GM12878 (cell line): ENCODE data around the gene OR6B1. TPM values are rescaled to one million over a fixed set of nuclear protein-coding genes. Genes with fewer than 3 reads are reported as not detected.

Experiments
- ATAC-seq: fragments of 200-7000 bp; cut with Tn5 transposase; 3 replicates; pipeline ENCODE4 v1.9.1; 2020; ENCODE audit warnings: mild to moderate bottlenecking, moderate library complexity
- BruUV-seq: library from RNA; stranded (reverse); fragments of 400-500 nt; replicated peaks from 2 replicates; lab custom pipeline; 2021; lab: Mats Ljungman, UMichigan
- CTCF ChIA-PET: fragments of 300-600 bp; sonication (Branson Sonifier 250); formaldehyde crosslinking; extraction: SDS; loops from one replicate; lab custom pipeline; 2021; ENCODE audit warnings: inconsistent platforms; lab: Yijun Ruan, JAX
- POLR2A ChIA-PET: fragments of 350-600 bp; formaldehyde crosslinking; extraction: SDS; loops from one replicate; lab custom pipeline; 2021; ENCODE audit warnings: inconsistent platforms; lab: Charles Lee
- RAD21 ChIA-PET: fragments of 300-600 bp; sonication (Branson Sonifier 250); formaldehyde crosslinking; loops from one replicate; lab custom pipeline; 2023; ENCODE audit warnings: antibody characterized with exemption; ENCODE audit not compliant: unreplicated experiment; lab: Charles Lee
- SMC1A ChIA-PET: fragments of 300-600 bp; sonication (Branson Sonifier 250); formaldehyde crosslinking; loops from one replicate; lab custom pipeline; 2023; ENCODE audit not compliant: unreplicated experiment, uncharacterized antibody; lab: Charles Lee
- DNase-seq: peaks from one replicate; pipeline ENCODE4 v3.0.0-alpha.2; 2011; ENCODE audit warnings: low read depth, low spot score
- FAIRE-seq: peaks from 3 replicates; lab custom pipeline; 2011; peaks lifted over from hg19 to GRCh38; lab: Jason Lieb, UNC
- H2AFZ ChIP-seq: 2 replicates; pipeline ENCODE4 v1.6.0; 2011; ENCODE audit warnings: low read depth, low read length, control low read depth; ENCODE audit not compliant: control insufficient read depth
- H3K27ac ChIP-seq: 2 replicates; pipeline ENCODE4 v1.5.1; 2011; ENCODE audit warnings: control low read depth; ENCODE audit not compliant: control insufficient read depth, insufficient read depth
- H3K27me3 ChIP-seq, 2 experiments: replicated peaks in 1 of 2; 2 replicates each; pipeline versions ENCODE4 v1.6.0 to v1.6.1; 2011; ENCODE audit warnings: low read length in 1 of 2; ENCODE audit not compliant: control insufficient read depth in 2 of 2, insufficient read depth in 2 of 2
- H3K36me3 ChIP-seq, 2 experiments: 2 replicates each; pipeline ENCODE4 v1.5.1; 2011; ENCODE audit warnings: low read length in 1 of 2; ENCODE audit not compliant: control insufficient read depth in 2 of 2, insufficient read depth in 2 of 2
- H3K4me1 ChIP-seq: 2 replicates; pipeline ENCODE4 v1.6.1; 2011; ENCODE audit warnings: mild to moderate bottlenecking, low read length, moderate library complexity, mixed read lengths; ENCODE audit not compliant: control insufficient read depth, insufficient read depth
- H3K4me2 ChIP-seq: 2 replicates; pipeline ENCODE4 v1.6.0; 2011; ENCODE audit warnings: control low read depth; ENCODE audit not compliant: control insufficient read depth, insufficient read depth
- H3K4me3 ChIP-seq: fragments of 200-600 bp; sonication (generic); 2 replicates; pipeline ENCODE4 v1.5.1; 2016
- H3K79me2 ChIP-seq: 2 replicates; pipeline ENCODE4 v1.6.0; 2011; ENCODE audit warnings: low read length; ENCODE audit not compliant: control insufficient read depth, insufficient read depth
- H3K9ac ChIP-seq: 2 replicates; pipeline ENCODE4 v1.8.0; 2011; ENCODE audit warnings: low read length, control low read depth, mixed read lengths; ENCODE audit not compliant: control insufficient read depth, insufficient read depth
- H3K9me3 ChIP-seq: replicated peaks from 3 replicates; pipeline ENCODE4 v1.5.1; 2011; ENCODE audit warnings: mild to moderate bottlenecking, low read length; ENCODE audit not compliant: control insufficient read depth, insufficient read depth
- H4K20me1 ChIP-seq: 2 replicates; pipeline ENCODE4 v1.6.0; 2011; ENCODE audit not compliant: control insufficient read depth, insufficient read depth
- EZH2 ChIP-seq: IDR thresholded peaks from 2 replicates; pipeline ENCODE4 v1.6.1; 2012; ENCODE audit warnings: low read depth, mild to moderate bottlenecking, control low read depth, inconsistent platforms, low read length, borderline replicate concordance; ENCODE audit not compliant: control insufficient read depth
- HDGF ChIP-seq: fragments of 450-650 bp; IDR thresholded peaks from 2 replicates; pipeline ENCODE4 v1.6.1; 2016; ENCODE audit warnings: antibody characterized with exemption
- IKZF1 ChIP-seq: fragments of 450-650 bp; conservative IDR thresholded peaks from 2 replicates; pipeline ENCODE4 v1.6.1; 2017; ENCODE audit warnings: antibody characterized with exemption, mild to moderate bottlenecking
- JUND ChIP-seq: IDR thresholded peaks from 2 replicates; pipeline ENCODE4 v1.6.1; 2012; ENCODE audit warnings: low read depth, mild to moderate bottlenecking, low read length, improper control_type of control experiment, moderate library complexity
- PML ChIP-seq: IDR thresholded peaks from 2 replicates; pipeline ENCODE4 v1.6.1; 2012; ENCODE audit warnings: low read length, inconsistent platforms
- SREBF1 ChIP-seq: IDR thresholded peaks from 2 replicates; pipeline ENCODE4 v1.6.1; 2012; ENCODE audit warnings: mild to moderate bottlenecking, low read length
- ZNF24 ChIP-seq: fragments of 450-650 bp; IDR thresholded peaks from 2 replicates; pipeline ENCODE4 v1.6.1; 2017; ENCODE audit warnings: antibody characterized with exemption, mild to moderate bottlenecking
- WGBS: methylation state at CpG from one replicate; pipeline ENCODE4 v1.1.6; 2016; ENCODE audit warnings: low lambda C conversion rate; ENCODE audit not compliant: insufficient replicate concordance, insufficient coverage; ENCODE audit errors: missing lambda C conversion rate; 5-methylcytosine and 5-hydroxymethylcytosine counted together
- in situ Hi-C: fragments of 300-500 bp; cut with MboI; formaldehyde crosslinking; loops from 9 replicates; pipeline ENCODE4 v1.14.3; 2018; ENCODE audit warnings: mixed read lengths
- intact Hi-C: fragments of 100-400 bp; cut with micrococcal nuclease; formaldehyde crosslinking; loops from one replicate; pipeline ENCODE4 v1.14.2; 2022; ENCODE audit not compliant: unreplicated experiment
- polyA plus RNA-seq, 11 experiments: library from polyadenylated mRNA; depleted of rRNA in 4 of 11; unstranded in 6 of 11; stranded (reverse) in 5 of 11; fragments of >200 nt; fragmentation: Nextera tagmentation in 4 of 11; fragmentation: Illumina TruSeq in 1 of 11; extraction: Ambion mirVana in 4 of 11; extraction: Trizol in 1 of 11; gene quantifications; 1 replicate in 1 of 11; 2 replicates in 10 of 11; pipeline versions ENCODE4 v1.2.1 to v1.2.3, GENCODE V29; 2011 to 2016; ENCODE audit warnings: inconsistent platforms in 2 of 11, missing spikeins in 2 of 11, low read depth in 1 of 11
- total RNA-seq, 4 experiments: library from RNA; depleted of rRNA in 3 of 4; stranded (reverse); fragments of >200 nt in 3 of 4; fragmentation: Illumina TruSeq in 1 of 4; extraction: Trizol in 1 of 4; gene quantifications; 2 replicates each; pipeline versions ENCODE4 v1.2.1 to v1.2.3, GENCODE V29; 2013 to 2021
- TF ChIP-seq, protein P1 (sequence below): fragments of 450-650 bp; formaldehyde crosslinking; IDR thresholded peaks from 2 replicates; pipeline ENCODE4 v1.5.0; 2022; ENCODE audit warnings: mild to moderate bottlenecking, missing genetic modification characterization
- TF ChIP-seq, protein P2 (sequence below): fragments of 450-650 bp; IDR thresholded peaks from 2 replicates; pipeline ENCODE4 v1.6.1; 2016; ENCODE audit warnings: mild to moderate bottlenecking, moderate library complexity, borderline replicate concordance
- TF ChIP-seq, protein P3 (sequence below): fragments of 450-650 bp; formaldehyde crosslinking; IDR thresholded peaks from 2 replicates; pipeline ENCODE4 v1.4.0; 2020; ENCODE audit warnings: mild to moderate bottlenecking, moderate library complexity
- TF ChIP-seq, protein P4 (sequence below): IDR thresholded peaks from 2 replicates; pipeline ENCODE4 v1.6.1; 2011; ENCODE audit warnings: borderline replicate concordance, low read depth, mild to moderate bottlenecking, moderate library complexity, low read length; ENCODE audit not compliant: insufficient read depth, poor library complexity, severe bottlenecking

OR6B1 gene
- total and polyA plus RNA-seq, 10 of the 15 experiments (the other 5 are each of a cell fraction or from before 2014, with no cell fraction given): not detected

DNA sequence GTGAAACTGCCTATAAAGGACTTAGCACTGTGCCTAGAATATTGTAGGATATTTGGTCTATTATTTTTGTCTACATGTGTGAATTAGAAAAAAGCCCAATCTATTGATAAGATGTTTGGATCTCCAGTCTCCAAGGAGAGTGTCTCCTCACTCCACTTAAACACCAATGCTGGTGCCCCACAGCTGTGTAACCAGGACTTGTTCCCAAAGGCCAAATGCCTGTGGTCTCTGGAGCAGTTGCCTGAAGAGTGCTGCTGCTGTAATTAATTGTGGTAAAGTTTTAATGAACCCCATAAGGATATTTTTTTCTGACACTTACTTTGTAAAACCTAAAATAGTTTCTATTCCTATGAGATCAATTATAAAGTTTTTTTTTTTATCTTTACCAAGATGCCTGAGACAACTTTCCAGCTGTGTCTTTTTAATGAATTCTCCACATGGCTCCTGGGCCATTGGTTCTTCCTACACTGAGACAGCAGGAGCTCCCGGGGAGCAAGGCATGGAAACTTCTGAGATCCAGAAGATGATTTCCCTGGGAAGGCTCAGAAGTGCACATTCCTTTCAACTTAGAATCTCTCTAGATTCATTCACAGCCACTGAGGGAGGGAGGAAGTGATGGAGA is 37.4 kb downstream of the OR6B1 start:
- no peaks in the 10 kb centered on the region for H4K20me1 ChIP-seq
- H2AFZ ChIP-seq: no peak overlapping the region
- FAIRE-seq (no peak), ATAC-seq (no peak), DNase-seq (no peak)
- H3K79me2 ChIP-seq: no peaks in the 10 kb centered on the region
- CTCF ChIA-PET: no interaction called here
- H3K36me3 ChIP-seq: no peaks in the 10 kb centered on the region
- SMC1A ChIA-PET: interaction anchor here (0.9 kb wide), 2 partner anchors 10 to 90 kb away, joined by 3 to 4 read pairs; no protein-coding TSS in a partner anchor
- H3K4me3 ChIP-seq: no peak overlapping the region
- H3K4me2 ChIP-seq: no peak overlapping the region
- no peaks in the 10 kb centered on the region for H3K27me3 ChIP-seq
- POLR2A ChIA-PET: no interaction called here
- 75% methylated on average over 1 of the region's 1 CpG for WGBS
- RAD21 ChIA-PET: no interaction called here
- intact Hi-C loops: no loop called here
- H3K4me1 ChIP-seq: no peaks in the 10 kb centered on the region
- no peak overlapping the region for H3K9ac ChIP-seq
- no TSS peak for BruUV-seq
- no peaks in the 10 kb centered on the region for H3K9me3 ChIP-seq
- H3K27ac ChIP-seq: no peak overlapping the region
- in situ Hi-C loops: no loop called here
- TF ChIP-seq ZNF24: no peak
- TF ChIP-seq, protein P1, sequence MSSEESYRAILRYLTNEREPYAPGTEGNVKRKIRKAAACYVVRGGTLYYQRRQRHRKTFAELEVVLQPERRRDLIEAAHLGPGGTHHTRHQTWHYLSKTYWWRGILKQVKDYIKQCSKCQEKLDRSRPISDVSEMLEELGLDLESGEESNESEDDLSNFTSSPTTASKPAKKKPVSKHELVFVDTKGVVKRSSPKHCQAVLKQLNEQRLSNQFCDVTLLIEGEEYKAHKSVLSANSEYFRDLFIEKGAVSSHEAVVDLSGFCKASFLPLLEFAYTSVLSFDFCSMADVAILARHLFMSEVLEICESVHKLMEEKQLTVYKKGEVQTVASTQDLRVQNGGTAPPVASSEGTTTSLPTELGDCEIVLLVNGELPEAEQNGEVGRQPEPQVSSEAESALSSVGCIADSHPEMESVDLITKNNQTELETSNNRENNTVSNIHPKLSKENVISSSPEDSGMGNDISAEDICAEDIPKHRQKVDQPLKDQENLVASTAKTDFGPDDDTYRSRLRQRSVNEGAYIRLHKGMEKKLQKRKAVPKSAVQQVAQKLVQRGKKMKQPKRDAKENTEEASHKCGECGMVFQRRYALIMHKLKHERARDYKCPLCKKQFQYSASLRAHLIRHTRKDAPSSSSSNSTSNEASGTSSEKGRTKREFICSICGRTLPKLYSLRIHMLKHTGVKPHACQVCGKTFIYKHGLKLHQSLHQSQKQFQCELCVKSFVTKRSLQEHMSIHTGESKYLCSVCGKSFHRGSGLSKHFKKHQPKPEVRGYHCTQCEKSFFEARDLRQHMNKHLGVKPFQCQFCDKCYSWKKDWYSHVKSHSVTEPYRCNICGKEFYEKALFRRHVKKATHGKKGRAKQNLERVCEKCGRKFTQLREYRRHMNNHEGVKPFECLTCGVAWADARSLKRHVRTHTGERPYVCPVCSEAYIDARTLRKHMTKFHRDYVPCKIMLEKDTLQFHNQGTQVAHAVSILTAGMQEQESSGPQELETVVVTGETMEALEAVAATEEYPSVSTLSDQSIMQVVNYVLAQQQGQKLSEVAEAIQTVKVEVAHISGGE: no peak
- no peak for TF ChIP-seq JUND
- TF ChIP-seq HDGF: no peak
- TF ChIP-seq, protein P2, sequence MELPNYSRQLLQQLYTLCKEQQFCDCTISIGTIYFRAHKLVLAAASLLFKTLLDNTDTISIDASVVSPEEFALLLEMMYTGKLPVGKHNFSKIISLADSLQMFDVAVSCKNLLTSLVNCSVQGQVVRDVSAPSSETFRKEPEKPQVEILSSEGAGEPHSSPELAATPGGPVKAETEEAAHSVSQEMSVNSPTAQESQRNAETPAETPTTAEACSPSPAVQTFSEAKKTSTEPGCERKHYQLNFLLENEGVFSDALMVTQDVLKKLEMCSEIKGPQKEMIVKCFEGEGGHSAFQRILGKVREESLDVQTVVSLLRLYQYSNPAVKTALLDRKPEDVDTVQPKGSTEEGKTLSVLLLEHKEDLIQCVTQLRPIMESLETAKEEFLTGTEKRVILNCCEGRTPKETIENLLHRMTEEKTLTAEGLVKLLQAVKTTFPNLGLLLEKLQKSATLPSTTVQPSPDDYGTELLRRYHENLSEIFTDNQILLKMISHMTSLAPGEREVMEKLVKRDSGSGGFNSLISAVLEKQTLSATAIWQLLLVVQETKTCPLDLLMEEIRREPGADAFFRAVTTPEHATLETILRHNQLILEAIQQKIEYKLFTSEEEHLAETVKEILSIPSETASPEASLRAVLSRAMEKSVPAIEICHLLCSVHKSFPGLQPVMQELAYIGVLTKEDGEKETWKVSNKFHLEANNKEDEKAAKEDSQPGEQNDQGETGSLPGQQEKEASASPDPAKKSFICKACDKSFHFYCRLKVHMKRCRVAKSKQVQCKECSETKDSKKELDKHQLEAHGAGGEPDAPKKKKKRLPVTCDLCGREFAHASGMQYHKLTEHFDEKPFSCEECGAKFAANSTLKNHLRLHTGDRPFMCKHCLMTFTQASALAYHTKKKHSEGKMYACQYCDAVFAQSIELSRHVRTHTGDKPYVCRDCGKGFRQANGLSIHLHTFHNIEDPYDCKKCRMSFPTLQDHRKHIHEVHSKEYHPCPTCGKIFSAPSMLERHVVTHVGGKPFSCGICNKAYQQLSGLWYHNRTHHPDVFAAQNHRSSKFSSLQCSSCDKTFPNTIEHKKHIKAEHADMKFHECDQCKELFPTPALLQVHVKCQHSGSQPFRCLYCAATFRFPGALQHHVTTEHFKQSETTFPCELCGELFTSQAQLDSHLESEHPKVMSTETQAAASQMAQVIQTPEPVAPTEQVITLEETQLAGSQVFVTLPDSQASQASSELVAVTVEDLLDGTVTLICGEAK: no peak
- TF ChIP-seq SREBF1: no peak
- TF ChIP-seq PML: no peak
- no peak for TF ChIP-seq IKZF1
- TF ChIP-seq, protein P3, sequence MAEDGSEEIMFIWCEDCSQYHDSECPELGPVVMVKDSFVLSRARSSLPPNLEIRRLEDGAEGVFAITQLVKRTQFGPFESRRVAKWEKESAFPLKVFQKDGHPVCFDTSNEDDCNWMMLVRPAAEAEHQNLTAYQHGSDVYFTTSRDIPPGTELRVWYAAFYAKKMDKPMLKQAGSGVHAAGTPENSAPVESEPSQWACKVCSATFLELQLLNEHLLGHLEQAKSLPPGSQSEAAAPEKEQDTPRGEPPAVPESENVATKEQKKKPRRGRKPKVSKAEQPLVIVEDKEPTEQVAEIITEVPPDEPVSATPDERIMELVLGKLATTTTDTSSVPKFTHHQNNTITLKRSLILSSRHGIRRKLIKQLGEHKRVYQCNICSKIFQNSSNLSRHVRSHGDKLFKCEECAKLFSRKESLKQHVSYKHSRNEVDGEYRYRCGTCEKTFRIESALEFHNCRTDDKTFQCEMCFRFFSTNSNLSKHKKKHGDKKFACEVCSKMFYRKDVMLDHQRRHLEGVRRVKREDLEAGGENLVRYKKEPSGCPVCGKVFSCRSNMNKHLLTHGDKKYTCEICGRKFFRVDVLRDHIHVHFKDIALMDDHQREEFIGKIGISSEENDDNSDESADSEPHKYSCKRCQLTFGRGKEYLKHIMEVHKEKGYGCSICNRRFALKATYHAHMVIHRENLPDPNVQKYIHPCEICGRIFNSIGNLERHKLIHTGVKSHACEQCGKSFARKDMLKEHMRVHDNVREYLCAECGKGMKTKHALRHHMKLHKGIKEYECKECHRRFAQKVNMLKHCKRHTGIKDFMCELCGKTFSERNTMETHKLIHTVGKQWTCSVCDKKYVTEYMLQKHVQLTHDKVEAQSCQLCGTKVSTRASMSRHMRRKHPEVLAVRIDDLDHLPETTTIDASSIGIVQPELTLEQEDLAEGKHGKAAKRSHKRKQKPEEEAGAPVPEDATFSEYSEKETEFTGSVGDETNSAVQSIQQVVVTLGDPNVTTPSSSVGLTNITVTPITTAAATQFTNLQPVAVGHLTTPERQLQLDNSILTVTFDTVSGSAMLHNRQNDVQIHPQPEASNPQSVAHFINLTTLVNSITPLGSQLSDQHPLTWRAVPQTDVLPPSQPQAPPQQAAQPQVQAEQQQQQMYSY (CRISPR knock-in tag): no peak
- TF ChIP-seq EZH2: no peak
- TF ChIP-seq, protein P4, sequence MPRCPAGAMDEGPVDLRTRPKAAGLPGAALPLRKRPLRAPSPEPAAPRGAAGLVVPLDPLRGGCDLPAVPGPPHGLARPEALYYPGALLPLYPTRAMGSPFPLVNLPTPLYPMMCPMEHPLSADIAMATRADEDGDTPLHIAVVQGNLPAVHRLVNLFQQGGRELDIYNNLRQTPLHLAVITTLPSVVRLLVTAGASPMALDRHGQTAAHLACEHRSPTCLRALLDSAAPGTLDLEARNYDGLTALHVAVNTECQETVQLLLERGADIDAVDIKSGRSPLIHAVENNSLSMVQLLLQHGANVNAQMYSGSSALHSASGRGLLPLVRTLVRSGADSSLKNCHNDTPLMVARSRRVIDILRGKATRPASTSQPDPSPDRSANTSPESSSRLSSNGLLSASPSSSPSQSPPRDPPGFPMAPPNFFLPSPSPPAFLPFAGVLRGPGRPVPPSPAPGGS: no peak
